HG02588 (cell line): ENCODE data around the gene LAMB4.

Source experiments
- ATAC-seq: cut with Tn5 transposase; IDR thresholded peaks from one replicate; pipeline ENCODE4 v1.9.1; 2021; ENCODE audit warnings: mild to moderate bottlenecking, moderate library complexity; ENCODE audit not compliant: unreplicated experiment

The LAMB4 gene

DNA sequence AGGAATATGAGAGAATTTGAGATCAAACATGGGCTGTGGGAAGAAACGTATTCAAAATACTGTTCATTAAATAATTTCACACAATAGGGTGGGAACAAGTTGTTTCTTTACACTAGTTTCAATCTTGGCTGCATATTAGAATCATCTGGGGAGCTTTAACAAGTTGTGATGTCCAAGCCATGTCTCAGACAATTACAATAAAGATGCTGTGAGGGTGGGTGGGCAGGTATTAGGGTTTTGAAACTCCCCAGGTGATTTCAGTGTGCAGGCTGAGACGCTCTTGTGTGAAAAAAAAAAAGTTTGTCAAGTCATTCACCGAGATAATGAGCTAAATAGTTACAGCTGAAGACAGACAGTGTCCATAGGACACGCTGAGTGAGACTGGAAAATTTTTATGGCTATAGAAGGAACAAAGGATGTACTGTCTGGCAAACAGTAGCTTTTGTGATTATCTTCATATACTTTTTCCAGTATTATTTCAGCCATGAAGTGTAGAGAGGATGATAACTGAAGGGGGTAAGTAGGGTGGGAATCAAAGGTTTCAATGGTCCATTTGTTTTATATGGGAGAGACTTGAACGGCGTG, 12.6 kb upstream of the LAMB4 start:
- no peak for ATAC-seq

DNA sequence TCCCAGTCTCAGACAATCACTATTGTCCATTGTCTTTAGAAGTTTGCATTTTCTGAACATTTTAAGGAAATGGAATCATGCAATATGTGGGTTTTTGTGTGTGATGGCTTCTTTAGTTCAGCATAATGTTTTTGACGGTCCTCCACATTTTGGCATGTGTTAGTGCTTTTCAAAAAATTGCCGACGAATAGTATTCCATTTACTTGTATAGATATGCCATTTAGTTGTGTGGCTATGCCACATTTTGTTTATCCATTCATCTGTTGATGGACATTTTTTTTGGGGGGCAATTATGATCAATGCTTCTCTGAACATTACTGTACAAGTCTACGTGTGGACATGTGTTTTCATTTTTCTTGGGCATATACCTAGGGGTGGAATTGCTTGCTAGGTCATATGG, 12.0 kb upstream of the LAMB4 start:
- no peak for ATAC-seq

DNA sequence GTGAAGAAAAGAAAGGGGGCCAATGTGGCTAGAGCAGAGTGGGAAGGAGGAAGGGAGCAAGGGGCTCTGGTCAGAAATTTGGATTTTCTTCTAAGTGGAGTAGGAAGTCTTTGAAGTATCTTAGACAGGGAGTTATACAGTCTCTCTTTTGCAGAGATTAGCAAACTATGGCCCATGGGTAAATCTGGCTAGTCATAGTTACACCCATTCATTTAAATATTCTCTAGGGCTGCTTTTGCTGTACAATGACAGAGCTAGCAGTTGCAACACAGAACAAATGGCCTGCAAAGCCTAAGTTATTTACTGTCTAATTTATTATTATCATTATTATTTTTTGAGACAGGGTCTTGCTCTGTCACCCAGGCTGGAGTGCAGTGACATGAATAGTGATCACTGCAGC, 10.5 kb upstream of the LAMB4 start:
- no peak for ATAC-seq

DNA sequence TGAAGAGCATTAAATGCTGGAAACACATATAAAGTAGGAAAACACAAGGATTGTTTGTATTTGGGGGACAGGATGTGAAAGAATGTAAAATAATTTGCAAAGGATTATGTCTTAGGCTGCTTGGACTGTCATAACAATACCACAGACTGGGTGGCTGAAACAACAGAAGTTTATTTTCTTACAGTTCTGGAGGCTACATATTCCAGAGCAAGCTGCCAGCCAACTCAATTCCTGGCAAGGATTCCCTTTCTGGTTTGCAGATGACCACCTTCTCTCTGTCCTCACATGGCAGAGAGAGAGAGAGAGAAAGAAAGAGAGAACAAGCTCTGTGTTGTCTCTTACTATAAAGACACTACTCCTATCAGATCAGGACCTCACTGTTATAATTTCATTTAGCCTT, 8.8 kb upstream of the LAMB4 start:
- ATAC-seq: no peak

DNA sequence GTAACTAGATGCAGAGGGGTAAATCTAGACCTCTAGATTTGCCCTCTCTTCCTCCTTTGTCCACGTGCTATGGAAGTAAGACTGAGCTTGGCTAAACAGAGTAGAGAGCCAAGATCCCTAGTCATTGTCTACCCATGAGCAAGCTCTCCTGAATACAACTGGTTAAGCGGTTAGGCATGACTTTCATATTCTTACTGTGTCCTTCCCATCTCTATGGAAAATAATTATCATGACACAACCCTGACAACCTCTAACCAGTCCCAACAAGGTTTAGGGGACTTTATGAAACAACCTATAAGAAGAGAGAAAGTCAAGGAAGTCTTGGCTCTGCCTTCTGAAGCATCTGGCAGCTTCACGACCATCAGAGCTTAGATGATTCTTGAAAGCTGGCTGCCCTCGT, 7.8 kb upstream of the LAMB4 start:
- ATAC-seq: no peak

DNA sequence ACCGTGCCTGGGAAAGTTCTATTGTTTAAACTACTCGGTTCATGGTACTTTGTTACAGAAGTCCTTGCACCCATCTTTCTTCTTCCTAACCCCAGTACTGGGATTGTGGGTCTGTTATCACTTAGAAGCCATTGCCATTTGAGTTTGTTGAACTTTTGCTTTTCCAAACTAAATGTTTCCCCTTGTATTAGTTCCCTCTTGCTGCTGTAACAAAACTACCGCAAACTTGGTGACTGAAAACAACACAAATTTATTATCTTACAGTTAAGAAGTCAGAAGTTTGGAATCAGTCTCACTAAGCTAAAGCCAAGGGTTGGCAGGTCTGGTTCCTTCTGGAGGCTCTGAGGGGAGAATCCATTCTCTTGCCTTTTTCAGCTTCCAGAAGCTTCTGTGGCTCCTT, 6.9 kb upstream of the LAMB4 start:
- ATAC-seq: no peak

DNA sequence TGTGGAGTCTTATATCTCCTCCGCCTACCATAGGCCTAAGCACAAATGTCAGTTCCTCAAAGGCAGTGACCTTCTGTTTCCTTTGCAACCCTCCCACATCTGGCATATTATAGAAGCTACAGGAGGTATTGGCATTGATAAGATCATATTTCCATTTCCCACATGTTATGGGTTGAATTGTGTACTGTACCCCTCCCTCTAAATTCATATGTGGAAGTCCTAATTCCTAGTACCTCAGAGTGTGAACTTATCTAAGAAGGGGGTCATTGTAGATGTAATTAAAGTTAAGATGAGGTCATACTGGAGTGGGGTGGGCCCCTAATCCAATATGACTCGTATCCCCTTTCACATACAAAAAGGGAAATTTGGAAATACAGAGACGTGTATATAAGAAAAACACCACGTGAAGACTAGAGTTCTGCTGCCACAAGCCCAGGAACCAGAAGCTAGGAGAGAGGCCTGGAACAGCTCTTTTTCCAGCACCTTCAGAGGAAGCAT, 6.1 kb upstream of the LAMB4 start:
- ATAC-seq: peak; percentile 7

DNA sequence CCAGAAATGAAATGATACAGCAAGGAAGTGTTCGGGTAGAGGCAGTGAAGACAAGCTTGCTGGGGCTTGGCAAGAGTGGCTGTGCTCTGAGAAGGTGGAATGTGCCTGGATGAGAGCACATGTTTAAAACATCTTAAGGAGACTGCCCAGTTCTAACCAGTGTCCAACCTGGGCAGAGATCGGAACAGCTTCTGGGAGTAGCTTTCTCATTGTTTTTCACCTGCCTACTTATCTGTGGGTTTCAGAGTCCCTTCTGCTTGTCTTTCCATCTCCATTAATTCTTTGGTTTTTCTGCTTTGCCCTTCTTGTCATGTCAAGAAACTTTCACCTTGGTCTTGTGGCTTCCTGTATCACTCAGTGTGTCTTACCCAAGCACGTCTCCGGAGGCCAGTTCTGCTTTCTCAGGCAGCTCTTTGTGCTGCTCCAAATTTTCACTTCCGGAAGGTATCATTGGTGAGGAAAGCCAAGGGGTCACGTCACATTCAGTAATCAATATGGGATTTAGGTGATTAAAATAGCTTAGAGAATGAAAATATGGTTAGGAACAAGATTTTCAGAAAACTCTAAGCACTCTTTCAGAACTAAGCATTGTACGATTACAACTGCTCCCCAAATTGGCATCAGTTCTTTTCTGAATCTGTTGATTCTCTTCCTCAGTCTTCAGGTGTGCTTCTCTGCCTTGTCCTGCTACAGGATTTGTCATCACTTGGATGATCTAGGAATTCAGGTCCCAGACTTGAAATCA, 5.5 kb upstream of the LAMB4 start:
- ATAC-seq: peak; percentile 98

DNA sequence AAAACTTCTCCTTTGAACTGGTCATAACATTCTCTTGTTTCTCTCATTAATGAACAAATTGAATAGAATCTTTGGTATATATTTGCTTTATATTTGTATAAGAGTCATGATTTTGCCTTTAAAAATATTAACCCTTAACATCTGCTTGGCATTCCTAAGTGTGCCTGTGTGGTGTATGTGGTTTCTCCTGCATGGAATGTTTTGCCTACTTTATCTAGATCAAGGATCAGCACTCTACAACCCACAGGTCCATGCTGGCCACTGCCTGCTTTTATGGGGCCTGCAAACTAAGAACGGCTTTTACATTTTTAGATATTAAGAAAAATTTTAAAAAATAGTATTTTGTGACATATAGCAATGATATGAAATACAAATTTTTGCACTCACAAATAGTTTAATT, 4.3 kb upstream of the LAMB4 start:
- no peak for ATAC-seq

DNA sequence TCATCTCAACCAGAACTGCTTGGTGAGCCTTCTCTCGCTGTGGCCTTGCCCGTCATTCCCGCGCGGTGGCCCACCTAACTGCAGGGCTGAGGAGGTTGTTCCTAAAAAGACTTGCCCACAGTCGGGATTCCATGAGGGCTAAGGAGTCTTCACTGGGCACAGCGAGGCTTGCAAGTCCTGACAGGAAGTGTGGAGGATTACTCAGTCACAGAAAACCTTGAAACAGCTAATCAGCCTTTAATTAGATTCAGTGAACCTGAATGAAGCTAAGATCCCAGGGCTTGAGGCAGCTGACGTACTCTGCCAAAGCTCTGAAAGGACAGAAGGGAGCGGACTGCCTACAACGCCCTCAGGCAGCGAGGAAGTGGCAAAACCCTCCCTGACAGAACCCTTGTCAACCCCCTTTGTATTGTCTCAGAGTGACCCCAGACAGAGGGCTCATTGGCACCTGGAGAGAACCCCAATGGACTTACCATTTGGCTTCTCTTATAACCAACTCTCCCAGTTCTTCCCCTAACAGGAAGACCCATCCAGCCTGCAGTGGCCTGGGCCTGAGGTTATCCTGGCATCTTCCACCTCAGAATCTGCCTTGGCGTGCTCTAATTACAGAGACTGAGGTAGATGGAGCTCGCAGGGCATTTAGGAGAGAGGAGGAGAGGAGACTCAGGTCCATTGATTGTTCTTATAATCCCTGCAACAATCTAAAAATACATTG, 2.5 kb upstream of the LAMB4 start:
- ATAC-seq: no peak

DNA sequence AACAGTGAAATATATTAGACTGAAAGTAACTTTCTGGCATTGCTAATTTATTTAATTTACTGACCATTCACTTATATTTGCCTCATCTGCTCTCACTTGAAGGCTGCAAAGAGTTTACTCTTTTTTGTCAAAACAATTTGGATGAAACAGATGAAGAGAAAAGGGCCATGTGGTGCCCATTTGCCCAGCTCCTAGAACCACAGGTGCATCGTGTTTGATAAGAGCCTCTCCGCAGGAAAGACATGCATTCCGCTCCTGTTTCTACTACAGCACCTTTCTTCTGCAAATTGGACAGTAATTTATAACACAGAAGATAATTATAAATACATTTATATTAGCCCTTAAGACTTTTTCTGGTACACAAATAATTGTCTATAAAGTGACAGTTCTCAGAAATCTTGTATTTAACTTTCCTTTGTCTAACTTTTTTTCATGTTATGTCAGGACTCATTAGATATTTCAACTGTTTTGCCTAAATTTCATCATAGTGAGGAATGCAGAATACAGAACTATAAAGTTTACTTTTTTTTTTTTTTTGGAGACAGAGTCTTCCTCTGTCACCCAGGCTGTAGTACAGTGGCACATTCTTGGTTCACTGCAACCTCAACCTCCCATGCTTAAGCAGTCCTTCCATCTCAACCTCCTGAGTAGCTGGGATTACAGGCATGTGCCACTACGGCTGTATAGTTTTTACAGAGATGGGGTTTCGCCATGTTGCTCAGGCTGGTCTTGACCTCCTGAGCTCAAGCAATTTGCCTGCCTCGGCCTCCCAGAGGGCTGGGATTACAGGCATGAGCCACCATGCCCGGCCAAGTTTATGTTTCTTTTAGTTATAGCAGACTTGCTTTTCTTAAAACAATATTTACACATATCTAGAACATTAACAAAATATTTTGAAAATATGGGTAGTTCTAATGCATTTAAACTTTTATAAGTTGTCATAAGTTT, 869 bp downstream of the LAMB4 start:
- ATAC-seq: no peak

DNA sequence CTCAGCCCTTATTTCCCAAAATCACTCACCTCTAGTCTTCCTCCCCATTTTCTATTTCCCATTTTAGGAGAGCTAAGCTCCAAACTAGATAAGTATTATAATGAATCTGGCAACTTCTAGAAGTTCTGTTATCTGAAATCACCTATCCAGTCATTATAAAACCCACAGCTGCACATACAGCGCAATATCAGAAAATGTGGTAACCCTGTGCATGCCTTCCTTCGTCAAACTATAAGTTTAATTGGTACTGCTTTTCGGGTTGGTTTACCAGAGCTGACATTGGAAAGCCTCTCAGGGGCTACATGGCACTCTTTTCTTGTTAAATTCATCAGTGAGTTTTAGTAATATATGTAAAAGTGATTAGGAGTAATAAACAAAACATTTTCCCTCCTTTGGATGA, 1.6 kb downstream of the LAMB4 start:
- no peak for ATAC-seq

DNA sequence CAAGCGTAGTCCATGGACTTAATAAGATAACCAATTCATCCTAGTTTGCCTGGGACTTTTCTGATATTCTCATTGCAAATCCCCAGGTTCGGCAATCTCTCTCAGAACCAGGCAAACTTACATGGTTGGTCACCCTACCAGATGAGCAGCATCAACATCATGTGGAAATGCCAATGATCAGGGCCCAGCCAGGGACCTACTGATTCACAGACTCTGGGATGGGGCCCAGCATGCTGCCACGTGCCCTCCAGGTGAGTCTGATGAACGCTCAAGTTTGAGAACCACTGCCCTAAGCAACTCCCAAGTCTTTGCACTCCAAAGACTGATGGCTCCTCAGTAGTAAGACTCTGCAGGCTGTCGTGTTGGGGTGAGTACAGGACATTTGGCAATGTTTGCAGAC, 2.7 kb downstream of the LAMB4 start:
- ATAC-seq: no peak

DNA sequence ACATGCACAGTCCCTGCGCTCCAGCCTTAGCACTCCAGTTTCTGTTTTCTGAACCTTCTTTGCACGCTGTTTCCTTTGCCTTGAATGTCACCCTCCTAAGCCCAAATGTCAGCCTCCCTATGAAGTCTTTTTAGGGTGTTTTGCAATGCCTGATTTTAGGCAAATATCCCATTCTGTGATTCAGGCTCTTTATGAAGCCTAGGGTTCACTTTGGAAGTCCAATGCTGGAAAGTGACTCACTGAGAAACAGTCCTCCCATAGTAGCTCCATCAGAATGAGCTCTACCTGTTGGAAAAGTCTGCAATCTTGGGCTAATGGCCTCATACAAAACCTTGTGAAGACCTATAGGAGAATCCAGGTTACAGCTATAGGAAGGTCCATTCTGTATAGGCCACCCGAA, 5.3 kb downstream of the LAMB4 start:
- ATAC-seq: no peak

DNA sequence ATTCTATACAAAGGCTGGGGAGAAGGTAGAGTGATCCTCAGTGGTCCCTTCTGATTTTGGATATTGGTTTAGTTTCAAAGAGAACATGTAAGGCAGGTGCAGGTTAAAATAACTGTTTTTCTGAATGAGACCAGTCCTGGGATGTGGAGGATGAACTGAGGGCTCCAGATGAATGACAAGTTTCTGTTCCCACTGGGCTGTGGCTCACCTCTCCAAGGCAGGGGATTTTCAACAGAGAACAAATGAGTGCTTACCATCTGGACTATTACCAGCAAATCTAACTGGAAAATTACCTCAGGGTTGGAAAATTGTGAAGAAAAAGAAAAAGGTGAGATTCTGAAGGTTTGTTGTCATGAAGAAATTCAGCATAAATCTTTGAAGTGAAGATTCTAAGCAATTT, 8.0 kb downstream of the LAMB4 start:
- ATAC-seq: no peak

DNA sequence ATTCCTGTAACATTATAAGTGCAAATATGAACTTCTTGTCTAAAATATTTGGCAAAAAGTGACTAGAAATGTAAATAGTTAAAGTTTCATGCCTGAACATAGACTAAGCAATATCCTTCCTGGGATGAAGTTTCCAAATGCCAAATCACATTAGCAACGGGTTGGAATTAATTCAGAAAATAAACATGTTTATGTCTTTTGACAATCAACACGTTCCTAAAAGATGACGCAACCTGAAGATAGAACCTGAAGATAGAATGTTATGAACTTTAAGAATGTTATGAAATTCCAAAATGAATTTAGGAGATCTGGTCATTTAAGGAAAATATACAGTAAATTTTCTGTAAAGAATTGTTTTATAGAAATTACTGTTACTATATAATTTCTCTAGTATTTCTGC, 9.2 kb downstream of the LAMB4 start:
- no peak for ATAC-seq

DNA sequence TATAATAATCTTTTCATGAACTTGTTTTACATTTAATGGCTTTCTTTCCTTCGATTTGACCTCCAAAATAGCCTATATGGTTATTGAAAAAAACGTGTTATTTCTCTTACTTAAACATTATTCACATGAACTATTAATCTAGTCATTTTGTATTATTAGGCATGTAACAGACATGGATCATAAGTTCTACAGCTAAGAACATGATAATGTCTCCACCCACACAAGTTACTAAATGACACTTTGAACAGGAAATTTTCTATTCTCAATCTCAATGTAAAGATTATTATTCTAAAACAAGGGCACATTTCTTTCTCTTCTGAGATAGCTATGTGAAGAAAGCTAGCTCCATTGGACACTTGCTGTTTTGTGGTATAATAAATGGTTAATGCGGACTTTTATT, 10.0 kb downstream of the LAMB4 start:
- no peak for ATAC-seq

DNA sequence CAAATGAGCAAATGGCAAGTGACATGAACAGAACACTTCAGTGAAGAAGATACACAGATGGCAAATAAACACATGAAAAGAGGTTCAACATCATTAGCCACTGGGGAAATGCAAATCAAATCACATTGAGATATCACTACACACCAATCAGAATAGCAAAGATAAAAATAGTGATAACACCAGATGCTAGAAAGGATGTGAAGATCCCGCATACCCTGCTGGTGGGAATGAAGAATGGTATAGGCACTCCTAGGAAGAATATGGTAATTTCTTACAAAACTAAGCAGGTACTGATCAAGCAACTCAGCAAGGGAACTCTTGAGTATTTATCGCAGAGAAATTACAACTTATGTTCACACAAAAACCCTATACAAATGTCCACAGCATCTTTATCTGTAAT, 11.2 kb downstream of the LAMB4 start:
- no peak for ATAC-seq

DNA sequence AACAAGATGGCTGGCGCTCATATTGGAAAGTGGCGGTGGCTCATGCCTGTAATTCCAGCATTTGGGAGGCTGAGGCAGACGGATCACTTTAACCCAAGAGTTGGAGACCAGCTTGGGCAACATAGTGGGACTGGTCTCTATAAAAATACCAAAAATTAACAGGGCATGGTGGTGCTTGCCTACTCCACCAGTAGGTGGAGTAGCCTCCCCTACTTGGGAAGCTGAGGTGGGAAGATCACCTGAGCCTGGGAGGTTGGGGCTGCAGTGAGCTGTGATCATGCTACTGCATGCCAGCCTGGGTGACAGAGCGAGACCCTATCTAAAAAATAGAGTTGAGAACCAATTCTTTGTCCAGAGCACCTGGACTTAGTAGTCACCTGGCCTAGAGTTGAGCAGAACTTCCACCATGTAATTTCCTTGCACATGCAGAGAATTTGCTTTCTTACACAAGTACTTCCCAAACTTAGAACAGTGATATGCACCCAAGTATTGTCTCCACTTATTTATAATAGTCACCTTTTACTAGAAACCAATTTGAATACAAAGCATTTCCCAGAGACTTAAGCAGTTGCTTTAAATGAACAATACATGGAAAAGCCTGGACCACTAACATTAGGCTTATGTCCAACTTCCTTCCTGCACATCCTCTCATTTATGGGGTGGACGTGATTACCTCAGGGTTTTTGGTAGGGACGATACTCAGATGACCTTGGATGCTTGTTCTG, 15.9 kb downstream of the LAMB4 start:
- peak; percentile 68 for ATAC-seq

DNA sequence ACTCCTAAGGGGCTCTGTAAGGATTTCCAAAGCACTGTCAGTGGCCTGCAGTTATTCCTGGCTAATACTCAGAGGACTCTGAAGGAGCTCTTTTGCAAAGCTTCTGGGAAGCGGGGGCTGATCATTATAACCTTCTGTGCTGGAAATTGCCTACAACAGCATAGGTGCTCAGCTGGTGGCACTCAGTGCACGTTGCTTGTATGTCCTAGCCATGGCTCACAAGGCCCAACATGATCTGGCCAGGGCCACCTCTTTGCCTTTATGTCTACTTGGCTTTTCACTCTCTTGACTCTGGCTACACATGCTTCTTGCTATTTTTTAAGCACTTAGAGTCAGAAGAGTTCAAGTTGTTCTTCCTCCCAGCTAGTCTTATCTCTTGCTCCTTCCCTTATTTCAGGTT, 17.5 kb downstream of the LAMB4 start:
- no peak for ATAC-seq
